KOPT-K1 (cell line): Measurements from ENCODE around the gene ALDH1A3.

ENCODE experiments used
- H3K27ac ChIP-seq: fragments of 200-600 bp; sonication (generic); 2 replicates; pipeline ENCODE4 v1.5.1; 2016; ENCODE audit warnings: antibody characterized with exemption, mild to moderate bottlenecking, low read depth, low read length; ENCODE audit not compliant: poor library complexity, severe bottlenecking
- H3K36me3 ChIP-seq: fragments of 200-600 bp; sonication (generic); 2 replicates; pipeline ENCODE4 v1.5.1; 2017; ENCODE audit warnings: antibody characterized with exemption, mild to moderate bottlenecking, low read length, moderate library complexity; ENCODE audit not compliant: insufficient read depth
- H3K9me3 ChIP-seq: fragments of 200-600 bp; sonication (generic); 2 replicates; pipeline ENCODE4 v1.5.1; 2017; ENCODE audit warnings: antibody characterized with exemption, low read length, mild to moderate bottlenecking; ENCODE audit not compliant: insufficient read depth, poor library complexity, severe bottlenecking

The ALDH1A3 gene

GRCh38 chr15:100900136-100900794 lies 20.6 kb downstream of the ALDH1A3 start:
- no peaks in the 10 kb centered on the region for H3K36me3 ChIP-seq
- no peak overlapping the region for H3K27ac ChIP-seq
- H3K9me3 ChIP-seq, result no peaks in the 10 kb centered on the region

- H3K36me3 ChIP-seq, result no peaks in the 10 kb centered on the region
- no peak overlapping the region for H3K27ac ChIP-seq
- H3K9me3 ChIP-seq, result no peaks in the 10 kb centered on the region
Measured at GRCh38 chr15:100900795-100901169, 21.2 kb downstream of the ALDH1A3 start.

GRCh38 chr15:100901296-100901695 lies 21.7 kb downstream of the ALDH1A3 start:
- H3K27ac ChIP-seq, result no peak overlapping the region
- no peaks in the 10 kb centered on the region for H3K9me3 ChIP-seq
- no peaks in the 10 kb centered on the region for H3K36me3 ChIP-seq

- no peaks in the 10 kb centered on the region for H3K36me3 ChIP-seq
- no peaks in the 10 kb centered on the region for H3K9me3 ChIP-seq
- no peak overlapping the region for H3K27ac ChIP-seq
Measured at GRCh38 chr15:100901702-100902435, 22.2 kb downstream of the ALDH1A3 start.

- H3K27ac ChIP-seq, result no peak overlapping the region
- H3K9me3 ChIP-seq, result no peaks in the 10 kb centered on the region
- H3K36me3 ChIP-seq, result no peaks in the 10 kb centered on the region
Measured at GRCh38 chr15:100902436-100903167, 23.0 kb downstream of the ALDH1A3 start.

- H3K36me3 ChIP-seq, result no peaks in the 10 kb centered on the region
- H3K9me3 ChIP-seq, result no peaks in the 10 kb centered on the region
- H3K27ac ChIP-seq, result no peak overlapping the region
Measured at GRCh38 chr15:100903168-100903554, 23.5 kb downstream of the ALDH1A3 start.

GRCh38 chr15:100905850-100906249 lies 26.2 kb downstream of the ALDH1A3 start:
- Histone ChIP-seq H3K9me3 (no peaks in the 10 kb centered on the region), H3K27ac (no peak overlapping the region), H3K36me3 (no peaks in the 10 kb centered on the region)

- H3K27ac ChIP-seq, result no peak overlapping the region
- H3K9me3 ChIP-seq, result no peaks in the 10 kb centered on the region
Measured at GRCh38 chr15:100908466-100908865, 28.8 kb downstream of the ALDH1A3 start.

GRCh38 chr15:100909565-100909964 lies 29.9 kb downstream of the ALDH1A3 start:
- H3K36me3 ChIP-seq, result no peaks in the 10 kb centered on the region
- H3K9me3 ChIP-seq, result no peaks in the 10 kb centered on the region
- no peak overlapping the region for H3K27ac ChIP-seq

More at GRCh38 chr15:100908466-100908865, 28.8 kb downstream of the ALDH1A3 start:
- no peaks in the 10 kb centered on the region for H3K36me3 ChIP-seq

GRCh38 chr15:100909989-100910955 lies 30.6 kb downstream of the ALDH1A3 start:
- Histone ChIP-seq H3K9me3 (no peaks in the 10 kb centered on the region), H3K27ac (no peak overlapping the region), H3K36me3 (no peaks in the 10 kb centered on the region)

GRCh38 chr15:100911086-100911485 lies 31.5 kb downstream of the ALDH1A3 start:
- no peak overlapping the region for H3K27ac ChIP-seq

GRCh38 chr15:100913961-100914360 lies 34.3 kb downstream of the ALDH1A3 start:
- Histone ChIP-seq H3K27ac (no peak overlapping the region), H3K9me3 (no peaks in the 10 kb centered on the region), H3K36me3 (no peaks in the 10 kb centered on the region)

More at GRCh38 chr15:100911086-100911485, 31.5 kb downstream of the ALDH1A3 start:
- H3K9me3 ChIP-seq, result no peaks in the 10 kb centered on the region
- no peaks in the 10 kb centered on the region for H3K36me3 ChIP-seq

- Histone ChIP-seq H3K36me3 (no peaks in the 10 kb centered on the region), H3K27ac (no peak overlapping the region), H3K9me3 (no peaks in the 10 kb centered on the region)
Measured at GRCh38 chr15:100914876-100915275, 35.2 kb downstream of the ALDH1A3 start.

GRCh38 chr15:100918034-100918689 lies 38.5 kb downstream of the ALDH1A3 start:
- no peak overlapping the region for H3K27ac ChIP-seq
- no peaks in the 10 kb centered on the region for H3K36me3 ChIP-seq
- H3K9me3 ChIP-seq, result no peaks in the 10 kb centered on the region
